Measurements from ENCODE around the gene PPP2R5C. TPM values are rescaled to one million over a fixed set of nuclear protein-coding genes. Genes with fewer than 3 reads are reported as not detected.

Gene PPP2R5C
- total RNA-seq, 1 experiment from 2014 or later, result 101 TPM

- DNase-seq (ENCODE audit: low spot score), result peak; percentile 100
These were observed 186.6 kb downstream of the PPP2R5C start for GRCh38 chr14:101947904-101948665.

GRCh38 chr14:101948666-101949216, 187.2 kb downstream of the PPP2R5C start:
- DNase-seq (ENCODE audit: low spot score), result no peak

GRCh38 chr14:101950100-101950499, 188.6 kb downstream of the PPP2R5C start:
- DNase-seq (ENCODE audit: low spot score), result no peak

- DNase-seq (ENCODE audit: low spot score), result no peak
These were observed 189.2 kb downstream of the PPP2R5C start for GRCh38 chr14:101950516-101951215.

GRCh38 chr14:101953151-101953550, 191.6 kb downstream of the PPP2R5C start:
- no peak for DNase-seq (ENCODE audit: low spot score)

GRCh38 chr14:101954501-101954900, 193.0 kb downstream of the PPP2R5C start:
- DNase-seq (ENCODE audit: low spot score), result no peak

- no peak for DNase-seq (ENCODE audit: low spot score)
These were observed 194.2 kb downstream of the PPP2R5C start for GRCh38 chr14:101955695-101956161.

GRCh38 chr14:101956179-101956885, 194.8 kb downstream of the PPP2R5C start:
- no peak for DNase-seq (ENCODE audit: low spot score)

- no peak for DNase-seq (ENCODE audit: low spot score)
These were observed 196.1 kb downstream of the PPP2R5C start for GRCh38 chr14:101957406-101958234.

- no peak for DNase-seq (ENCODE audit: low spot score)
These were observed 197.1 kb downstream of the PPP2R5C start for GRCh38 chr14:101958418-101959180.

GRCh38 chr14:101959277-101959676, 197.8 kb downstream of the PPP2R5C start:
- no peak for DNase-seq (ENCODE audit: low spot score)

GRCh38 chr14:101960225-101960624, 198.7 kb downstream of the PPP2R5C start:
- DNase-seq (ENCODE audit: low spot score), result no peak

- peak; percentile 81 for DNase-seq (ENCODE audit: low spot score)
These were observed 199.7 kb downstream of the PPP2R5C start for GRCh38 chr14:101961011-101961721.

- no peak for DNase-seq (ENCODE audit: low spot score)
These were observed 200.4 kb downstream of the PPP2R5C start for GRCh38 chr14:101961746-101962502.

GRCh38 chr14:101962503-101962874, 201.0 kb downstream of the PPP2R5C start:
- peak; percentile 90 for DNase-seq (ENCODE audit: low spot score)

- no peak for DNase-seq (ENCODE audit: low spot score)
These were observed 201.5 kb downstream of the PPP2R5C start for GRCh38 chr14:101963052-101963451.

GRCh38 chr14:101963656-101964296, 202.3 kb downstream of the PPP2R5C start:
- DNase-seq (ENCODE audit: low spot score), result no peak

Data from H4 (cell line).